H1 (cell line): ENCODE data around the gene APOC3. TPM values are rescaled to one million over a fixed set of nuclear protein-coding genes. Genes with fewer than 3 reads are reported as not detected.

Experiments
- ASH2L ChIP-seq: fragments of 200-600, 300-600 bp; sonication (generic); IDR thresholded peaks from one replicate; pipeline ENCODE4 v1.7.1; 2017; ENCODE audit warnings: low read length
- ATF3 ChIP-seq: IDR thresholded peaks from 2 replicates; pipeline ENCODE4 v1.6.1; 2011; ENCODE audit warnings: low read depth, mild to moderate bottlenecking, low read length; ENCODE audit not compliant: insufficient read depth
- BCL11A ChIP-seq, 2 experiments: IDR thresholded peaks; one replicate each; pipeline ENCODE4 v1.6.1; 2011; ENCODE audit warnings: low read depth in 2 of 2, low read length in 2 of 2, mild to moderate bottlenecking in 2 of 2
- CHD1 ChIP-seq: IDR thresholded peaks from 2 replicates; pipeline ENCODE4 v1.6.1; 2012; ENCODE audit warnings: low read depth, low read length, improper control_type of control experiment
- CHD7 ChIP-seq: fragments of 300-600 bp; sonication (generic); IDR thresholded peaks from 2 replicates; pipeline ENCODE4 v1.7.1; 2012; ENCODE audit warnings: low read length, moderate library complexity, mild to moderate bottlenecking, inconsistent platforms; ENCODE audit not compliant: insufficient replicate concordance
- EP300 ChIP-seq, 2 experiments: IDR thresholded peaks; 1 replicate in 1 of 2; 2 replicates in 1 of 2; pipeline ENCODE4 v1.6.1; 2011 to 2012; ENCODE audit warnings: low read depth in 2 of 2, low read length in 2 of 2, mild to moderate bottlenecking in 2 of 2, borderline replicate concordance in 1 of 2, inconsistent platforms in 1 of 2, moderate library complexity in 1 of 2
- RNF2 ChIP-seq: fragments of 200-900, 300-1000 bp; sonication (generic); IDR thresholded peaks from 2 replicates; pipeline ENCODE4 v1.7.1; 2016; ENCODE audit warnings: borderline replicate concordance, low read depth, mild to moderate bottlenecking, antibody characterized with exemption, low read length; ENCODE audit not compliant: poor library complexity, severe bottlenecking; ENCODE audit errors: missing control alignments
- SP1 ChIP-seq: IDR thresholded peaks from 2 replicates; pipeline ENCODE4 v1.6.1; 2011; ENCODE audit warnings: low read depth, low read length
- SP2 ChIP-seq: IDR thresholded peaks from 2 replicates; pipeline ENCODE4 v1.6.1; 2012; ENCODE audit warnings: mild to moderate bottlenecking, low read length, inconsistent platforms
- SRF ChIP-seq: IDR thresholded peaks from 2 replicates; pipeline ENCODE4 v1.6.1; 2011; ENCODE audit warnings: mild to moderate bottlenecking, low read depth, low read length, moderate library complexity
- TAF1 ChIP-seq: IDR thresholded peaks from 2 replicates; pipeline ENCODE4 v1.6.1; 2011; ENCODE audit warnings: mild to moderate bottlenecking, low read depth, low read length
- polyA plus RNA-seq, 7 experiments: library from polyadenylated mRNA; depleted of rRNA in 3 of 7; stranded (reverse) in 5 of 7; unstranded in 2 of 7; fragments of >200 nt in 5 of 7; fragments of 200-250 nt in 2 of 7; gene quantifications; 1 replicate in 5 of 7; 2 replicates in 1 of 7; 4 replicates in 1 of 7; pipeline versions ENCODE4 v1.2.1 to v1.2.3, GENCODE V29; 2011 to 2013; ENCODE audit warnings: missing spikeins in 2 of 7, mixed read lengths in 2 of 7
- total RNA-seq: library from RNA; stranded (reverse); fragmentation: NEBNext Ultra II Directional; extraction: Animal tissue kit (Norgen Biotek cat#: 25700); gene quantifications from 2 replicates; pipeline ENCODE4 v1.2.1, GENCODE V29; 2021

The APOC3 gene
- total and polyA plus RNA-seq, 2 of the 8 experiments (the other 6 are each of a cell fraction or from before 2014, with no cell fraction given) = not detected

GRCh38 chr11:116788534-116788933 is 41.2 kb upstream of the APOC3 start (continued):
- TF ChIP-seq CHD7 (no peak), TAF1 (no peak), BCL11A (IDR thresholded peaks at IDR 0.05; ENCODE audit: low read depth in 2 of 2, low read length in 2 of 2) (no peak), CHD1 (no peak), SP2 (no peak), ATF3 (no peak), SP1 (no peak), EP300 (IDR thresholded peaks at IDR 0.05; ENCODE audit: borderline replicate concordance in 1 of 2, low read depth in 2 of 2, low read length in 2 of 2) (no peak), RNF2 (no peak), ASH2L (no peak), SRF (no peak)
